ENCODE results near the gene TRAM2.

DNA sequence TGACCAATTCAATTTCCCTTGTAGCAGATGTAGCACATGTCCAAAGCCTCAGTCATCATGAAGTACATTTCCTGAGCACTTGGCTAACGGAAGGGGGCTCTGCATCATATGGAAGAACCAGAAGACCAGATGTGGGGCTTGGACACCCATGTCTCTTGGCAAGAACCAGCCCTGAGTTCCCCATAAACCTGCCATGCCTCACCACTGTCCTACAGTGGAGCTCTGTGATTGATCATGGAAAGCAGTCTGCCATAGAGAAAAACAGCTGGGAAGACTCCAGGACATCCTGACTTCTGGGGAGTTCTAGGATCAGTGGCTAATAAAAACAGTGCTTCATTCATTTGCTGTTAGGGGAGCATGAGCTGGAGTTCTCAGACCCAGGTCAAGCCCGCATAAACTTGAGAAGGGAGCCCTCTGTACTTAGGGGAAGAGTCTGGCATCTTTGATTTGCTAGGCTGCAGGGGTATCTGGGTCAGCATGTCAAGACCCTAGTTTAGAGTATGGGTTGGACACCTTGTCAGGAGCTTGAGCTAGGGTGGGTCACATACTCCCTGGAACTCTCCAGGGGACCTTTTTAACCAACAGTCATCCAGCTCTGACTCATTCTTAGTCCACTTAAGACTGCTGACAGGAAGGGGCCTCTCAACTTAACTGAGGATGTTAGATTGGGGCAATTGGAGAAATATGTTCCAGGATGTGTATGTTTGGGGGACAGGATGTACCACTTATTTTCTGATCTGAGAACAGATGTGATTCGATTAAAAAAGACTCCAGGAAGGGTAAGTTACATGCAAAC is 26.3 kb upstream of the TRAM2 start:
- TF ChIP-seq, protein P1, sequence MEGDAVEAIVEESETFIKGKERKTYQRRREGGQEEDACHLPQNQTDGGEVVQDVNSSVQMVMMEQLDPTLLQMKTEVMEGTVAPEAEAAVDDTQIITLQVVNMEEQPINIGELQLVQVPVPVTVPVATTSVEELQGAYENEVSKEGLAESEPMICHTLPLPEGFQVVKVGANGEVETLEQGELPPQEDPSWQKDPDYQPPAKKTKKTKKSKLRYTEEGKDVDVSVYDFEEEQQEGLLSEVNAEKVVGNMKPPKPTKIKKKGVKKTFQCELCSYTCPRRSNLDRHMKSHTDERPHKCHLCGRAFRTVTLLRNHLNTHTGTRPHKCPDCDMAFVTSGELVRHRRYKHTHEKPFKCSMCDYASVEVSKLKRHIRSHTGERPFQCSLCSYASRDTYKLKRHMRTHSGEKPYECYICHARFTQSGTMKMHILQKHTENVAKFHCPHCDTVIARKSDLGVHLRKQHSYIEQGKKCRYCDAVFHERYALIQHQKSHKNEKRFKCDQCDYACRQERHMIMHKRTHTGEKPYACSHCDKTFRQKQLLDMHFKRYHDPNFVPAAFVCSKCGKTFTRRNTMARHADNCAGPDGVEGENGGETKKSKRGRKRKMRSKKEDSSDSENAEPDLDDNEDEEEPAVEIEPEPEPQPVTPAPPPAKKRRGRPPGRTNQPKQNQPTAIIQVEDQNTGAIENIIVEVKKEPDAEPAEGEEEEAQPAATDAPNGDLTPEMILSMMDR (conservative IDR thresholded peaks at IDR 0.05), result no peak
- TF ChIP-seq ZFX (IDR thresholded peaks at IDR 0.05), result no peak
